HG03139 (cell line): ENCODE data around the gene RFTN1.

Experiments used
- ATAC-seq: cut with Tn5 transposase; IDR thresholded peaks from one replicate; pipeline ENCODE4 v1.9.1; 2021; ENCODE audit not compliant: unreplicated experiment

Gene RFTN1

DNA sequence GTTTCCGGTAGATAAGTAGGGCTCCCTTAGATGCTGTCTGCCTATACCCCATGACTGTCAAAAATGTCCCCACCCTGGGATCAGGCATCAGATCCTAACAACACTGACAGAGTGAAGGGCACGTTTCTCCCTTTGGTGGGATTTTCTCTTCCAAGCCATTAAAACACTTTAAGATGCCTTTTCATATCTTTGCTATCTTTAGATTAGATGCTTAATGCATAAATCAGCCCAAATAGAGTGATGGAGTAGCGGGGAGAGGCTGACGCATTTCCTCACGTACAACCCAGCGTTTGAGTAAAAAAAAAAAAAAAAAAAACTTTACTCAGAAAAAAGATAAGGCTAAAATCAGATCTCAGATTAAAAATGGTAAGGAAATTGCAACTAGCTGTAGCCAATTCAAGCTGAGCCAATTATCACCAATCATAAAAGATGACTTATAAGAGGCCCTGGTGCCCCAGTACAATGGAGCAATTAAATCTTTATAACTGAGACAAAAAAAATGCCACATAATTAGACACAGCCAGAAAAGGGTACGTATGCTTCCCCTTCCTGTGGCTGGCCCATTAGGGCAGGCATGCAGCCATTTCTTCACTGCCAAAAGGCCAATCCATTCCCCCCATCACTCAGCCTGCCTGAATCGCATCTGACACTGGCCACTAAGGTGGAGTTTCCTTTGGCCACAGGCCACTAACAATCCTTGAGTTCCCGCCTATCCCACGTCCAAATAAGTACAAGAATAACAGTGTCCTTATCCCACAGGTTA is 45.0 kb downstream of the RFTN1 start:
- no peak for ATAC-seq

GRCh38 chr3:16468002-16468335 is 45.5 kb downstream of the RFTN1 start:
- no peak for ATAC-seq

DNA sequence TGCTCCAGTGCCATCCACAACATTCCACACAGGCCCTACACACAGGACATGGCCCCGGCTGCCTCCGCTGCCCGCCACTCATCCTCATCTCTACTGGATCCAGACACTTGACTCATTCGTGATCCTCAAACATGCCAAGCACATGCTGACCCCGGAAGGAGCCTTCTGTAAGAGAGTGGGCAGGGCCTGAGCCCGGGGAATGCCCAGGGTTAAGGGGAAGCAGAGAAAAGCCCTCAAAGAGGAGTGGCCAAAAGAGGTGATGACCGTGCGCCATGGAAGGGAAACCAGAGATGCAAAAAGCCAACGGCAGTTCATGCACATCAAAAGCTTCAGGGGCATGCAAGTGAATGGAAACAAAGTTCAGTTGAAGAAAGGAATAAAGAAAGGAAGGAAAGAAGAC is 46.1 kb downstream of the RFTN1 start:
- peak; percentile 81 for ATAC-seq

GRCh38 chr3:16466822-16467221 is 46.7 kb downstream of the RFTN1 start:
- ATAC-seq = no peak

GRCh38 chr3:16464511-16465148 is 48.9 kb downstream of the RFTN1 start:
- no peak for ATAC-seq

- no peak for ATAC-seq
These were observed 49.6 kb downstream of the RFTN1 start for GRCh38 chr3:16463914-16464313.

DNA sequence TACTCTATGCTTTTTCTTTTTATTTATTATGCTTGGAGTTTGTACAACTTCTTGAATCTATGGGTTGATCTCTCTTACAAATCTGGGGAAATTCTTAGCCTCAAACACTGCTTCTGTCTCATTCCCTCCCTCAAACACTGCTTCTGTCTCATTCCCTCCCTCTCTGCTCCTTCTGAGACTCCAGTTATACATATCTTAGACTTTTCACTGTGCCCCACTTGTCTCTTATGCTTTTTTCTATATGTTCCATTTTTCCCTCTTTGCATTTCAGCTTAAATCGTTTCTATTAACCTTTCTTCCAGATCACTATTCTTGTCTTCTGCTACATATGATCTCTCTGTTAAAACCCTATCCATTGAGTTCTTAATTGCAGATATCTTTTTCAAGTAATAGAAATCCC is 50.4 kb downstream of the RFTN1 start:
- no peak for ATAC-seq

DNA sequence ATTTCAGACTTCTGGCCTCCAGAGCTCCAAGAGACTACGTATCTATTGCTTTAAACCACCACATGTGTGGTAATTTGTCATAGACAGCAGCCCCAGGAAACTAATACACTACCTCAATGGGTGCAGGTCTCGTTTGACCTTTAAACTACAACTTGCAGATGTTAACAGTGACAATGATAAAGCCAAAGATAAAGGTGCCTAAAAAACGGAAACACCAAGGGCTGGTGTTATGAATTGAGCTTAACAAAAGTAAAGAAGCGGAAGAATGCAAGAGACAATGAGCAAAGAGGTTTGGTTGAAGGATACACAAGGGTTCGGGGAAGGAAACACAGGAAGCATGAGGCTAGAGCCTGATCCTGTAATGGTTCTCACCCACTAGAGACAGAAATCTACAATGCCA is 50.8 kb downstream of the RFTN1 start:
- no peak for ATAC-seq

- ATAC-seq = no peak
These were observed 51.8 kb downstream of the RFTN1 start for GRCh38 chr3:16461463-16462245.

GRCh38 chr3:16460886-16461285 is 52.6 kb downstream of the RFTN1 start:
- ATAC-seq = no peak

GRCh38 chr3:16460273-16460672 is 53.2 kb downstream of the RFTN1 start:
- no peak for ATAC-seq

DNA sequence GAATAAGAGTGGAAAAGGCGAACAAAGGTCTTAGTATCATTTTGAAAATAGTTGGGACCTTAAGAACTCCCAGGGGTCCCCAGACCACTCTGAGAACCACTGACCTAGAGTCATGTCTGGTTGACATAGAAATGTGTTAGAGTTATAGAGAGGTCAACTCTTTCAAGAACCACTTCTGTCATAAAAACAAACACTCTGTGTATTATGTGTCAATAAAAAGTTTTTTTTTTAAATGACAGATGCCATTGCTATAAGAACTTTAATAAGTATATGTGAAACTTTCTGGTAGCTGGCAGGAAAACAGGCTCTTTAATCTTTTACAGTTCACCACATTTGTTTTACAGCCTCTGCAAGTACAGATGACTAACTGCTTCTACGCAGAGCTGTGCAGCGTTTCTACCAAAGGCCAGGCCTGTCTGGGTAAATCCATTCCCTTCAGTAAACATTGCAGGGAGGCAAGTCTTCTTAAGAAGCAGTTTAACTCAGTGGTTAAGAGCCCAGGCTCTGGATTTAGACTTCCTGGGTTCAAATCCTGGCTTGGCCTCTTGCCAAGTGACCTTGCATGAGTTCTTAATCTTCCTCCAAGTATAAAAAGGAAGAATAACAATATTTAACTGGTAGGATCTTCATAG is 56.6 kb downstream of the RFTN1 start:
- no peak for ATAC-seq

GRCh38 chr3:16455966-16456365 is 57.5 kb downstream of the RFTN1 start:
- no peak for ATAC-seq

GRCh38 chr3:16455001-16455400 is 58.5 kb downstream of the RFTN1 start:
- no peak for ATAC-seq

DNA sequence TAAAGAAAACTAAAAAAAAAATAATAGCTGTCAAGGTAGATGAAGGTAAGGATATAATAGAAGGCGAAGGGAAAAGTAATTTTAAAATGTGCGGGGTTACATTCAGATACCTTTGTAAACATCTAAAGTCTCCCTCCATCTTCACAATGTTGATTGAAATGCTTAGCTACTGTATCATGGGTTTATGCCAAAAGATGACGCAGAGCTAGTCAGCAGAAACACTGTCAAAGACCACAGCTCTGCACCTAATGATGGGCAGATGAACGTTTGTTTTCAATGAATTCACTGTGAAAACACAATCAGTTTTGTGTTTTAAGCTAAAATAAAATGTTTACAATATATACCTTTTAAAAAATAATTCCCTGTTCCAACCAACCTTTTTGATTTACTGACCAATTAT is 61.2 kb downstream of the RFTN1 start:
- ATAC-seq = no peak

- no peak for ATAC-seq
These were observed 64.1 kb downstream of the RFTN1 start for GRCh38 chr3:16449369-16449768.

- no peak for ATAC-seq
These were observed 64.8 kb downstream of the RFTN1 start for GRCh38 chr3:16448639-16449070.

GRCh38 chr3:16447135-16447534 is 66.4 kb downstream of the RFTN1 start:
- ATAC-seq = no peak

DNA sequence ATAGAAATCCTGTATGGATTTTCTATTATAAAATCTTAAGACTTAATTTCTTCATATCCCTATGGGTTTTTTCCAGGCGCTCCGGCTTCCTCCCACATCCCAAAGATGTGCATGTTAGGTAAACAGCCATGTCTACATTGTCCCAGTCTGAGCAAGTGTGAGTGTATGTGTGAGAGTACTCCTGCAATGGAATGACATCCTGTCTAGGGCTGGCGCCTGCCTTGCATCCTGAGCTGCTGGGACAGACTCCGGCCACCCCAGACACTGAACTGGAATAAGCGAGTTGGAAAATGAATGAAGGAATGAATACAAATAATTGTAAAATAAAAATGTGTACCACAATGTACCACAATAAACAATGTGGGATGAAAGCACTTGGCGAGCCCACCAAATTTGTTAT is 69.2 kb downstream of the RFTN1 start:
- no peak for ATAC-seq

- no peak for ATAC-seq
These were observed 70.8 kb downstream of the RFTN1 start for GRCh38 chr3:16442730-16443129.

GRCh38 chr3:16441371-16441875 is 72.1 kb downstream of the RFTN1 start:
- ATAC-seq = no peak
